ENCODE data around the gene NCBP3. TPM values are rescaled to one million over a fixed set of nuclear protein-coding genes. Genes with fewer than 3 reads are reported as not detected.

NCBP3 gene
- total RNA-seq, 1 donor from 2014 or later = 45.8 TPM

DNA sequence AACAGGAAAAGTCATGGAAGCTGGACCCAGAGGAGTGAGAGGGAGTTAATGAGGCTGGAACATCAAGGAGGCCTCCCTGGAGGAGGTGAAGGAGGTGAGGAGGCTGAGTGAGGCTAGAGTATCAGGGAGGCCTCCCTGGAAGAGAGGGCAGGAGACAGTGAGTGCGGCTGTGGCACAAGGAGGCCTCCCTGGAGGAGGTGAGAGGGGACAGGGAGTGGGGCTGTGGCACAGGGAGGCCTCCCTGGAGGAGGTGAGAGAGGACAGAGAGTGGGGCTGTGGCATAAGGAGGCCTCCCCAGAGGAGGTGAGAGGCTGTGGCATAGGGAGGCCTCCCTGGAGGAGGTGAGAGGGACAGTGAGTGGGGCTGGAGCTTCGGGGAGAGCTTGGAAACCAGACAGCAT lies 41.3 kb upstream of the NCBP3 start:
- Mint-ChIP-seq H3K27ac (ENCODE audit: unreplicated experiment) (peak overlapping the region; percentile 56), H3K4me1 (ENCODE audit: unreplicated experiment) (peaks cover 53% of the 10 kb centered on the region), H3K9me3 (ENCODE audit: unreplicated experiment) (no peaks in the 10 kb centered on the region), H3K27me3 (ENCODE audit: unreplicated experiment) (no peaks in the 10 kb centered on the region), H3K4me3 (ENCODE audit: unreplicated experiment) (no peak overlapping the region), H3K36me3 (ENCODE audit: unreplicated experiment) (no peaks in the 10 kb centered on the region)
- DNase-seq (ENCODE audit: extremely low spot score, unreplicated experiment) = no peak
- TF ChIP-seq, protein P1, sequence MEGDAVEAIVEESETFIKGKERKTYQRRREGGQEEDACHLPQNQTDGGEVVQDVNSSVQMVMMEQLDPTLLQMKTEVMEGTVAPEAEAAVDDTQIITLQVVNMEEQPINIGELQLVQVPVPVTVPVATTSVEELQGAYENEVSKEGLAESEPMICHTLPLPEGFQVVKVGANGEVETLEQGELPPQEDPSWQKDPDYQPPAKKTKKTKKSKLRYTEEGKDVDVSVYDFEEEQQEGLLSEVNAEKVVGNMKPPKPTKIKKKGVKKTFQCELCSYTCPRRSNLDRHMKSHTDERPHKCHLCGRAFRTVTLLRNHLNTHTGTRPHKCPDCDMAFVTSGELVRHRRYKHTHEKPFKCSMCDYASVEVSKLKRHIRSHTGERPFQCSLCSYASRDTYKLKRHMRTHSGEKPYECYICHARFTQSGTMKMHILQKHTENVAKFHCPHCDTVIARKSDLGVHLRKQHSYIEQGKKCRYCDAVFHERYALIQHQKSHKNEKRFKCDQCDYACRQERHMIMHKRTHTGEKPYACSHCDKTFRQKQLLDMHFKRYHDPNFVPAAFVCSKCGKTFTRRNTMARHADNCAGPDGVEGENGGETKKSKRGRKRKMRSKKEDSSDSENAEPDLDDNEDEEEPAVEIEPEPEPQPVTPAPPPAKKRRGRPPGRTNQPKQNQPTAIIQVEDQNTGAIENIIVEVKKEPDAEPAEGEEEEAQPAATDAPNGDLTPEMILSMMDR (IDR thresholded peaks at IDR 0.05) = no peak

DNA sequence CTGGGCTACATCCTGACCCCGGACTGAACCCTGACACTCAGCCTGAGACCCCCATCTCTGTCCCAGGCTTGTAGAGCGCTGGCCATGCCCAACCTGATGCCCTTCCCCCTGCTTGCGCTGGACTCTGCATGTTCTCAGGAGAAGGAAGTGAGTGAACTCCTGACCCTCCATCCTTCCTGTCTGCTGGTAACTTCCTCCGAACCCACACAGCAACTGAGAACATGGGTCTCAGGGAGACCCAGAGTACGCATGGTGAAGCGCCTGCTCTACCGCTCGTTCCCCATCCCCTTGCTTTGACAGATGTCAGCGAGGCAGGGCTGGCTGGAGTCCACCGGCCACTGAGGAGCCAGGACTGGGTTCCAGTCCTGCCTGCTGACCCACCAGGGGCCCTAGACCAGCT lies 40.7 kb upstream of the NCBP3 start:
- Mint-ChIP-seq H3K4me1 (ENCODE audit: unreplicated experiment) (peaks cover 49% of the 10 kb centered on the region), H3K36me3 (ENCODE audit: unreplicated experiment) (no peaks in the 10 kb centered on the region), H3K27me3 (ENCODE audit: unreplicated experiment) (no peaks in the 10 kb centered on the region), H3K27ac (ENCODE audit: unreplicated experiment) (peak overlapping the region; percentile 56), H3K9me3 (ENCODE audit: unreplicated experiment) (no peaks in the 10 kb centered on the region), H3K4me3 (ENCODE audit: unreplicated experiment) (no peak overlapping the region)
- DNase-seq (ENCODE audit: extremely low spot score, unreplicated experiment) = no peak
- TF ChIP-seq, protein P1 (IDR thresholded peaks at IDR 0.05) = no peak

DNA sequence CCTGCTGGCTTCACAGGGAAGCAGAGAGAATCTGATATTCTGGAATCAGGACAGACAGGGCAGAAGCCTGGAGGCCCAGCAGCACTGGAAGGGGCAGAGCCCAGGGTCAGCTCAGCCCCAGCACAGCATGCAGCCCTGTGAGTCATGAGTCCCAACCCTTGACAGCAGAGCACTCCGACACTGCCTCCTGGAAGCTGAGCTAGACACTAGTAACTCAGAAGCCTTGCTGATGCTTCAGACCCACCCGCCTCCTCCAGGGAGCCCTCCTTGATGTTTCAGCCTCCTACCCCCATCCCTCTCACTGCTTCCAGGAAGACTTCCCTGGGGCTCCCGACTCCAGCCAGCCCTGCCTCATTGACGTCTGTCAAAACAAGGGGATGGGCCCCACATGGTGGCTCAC lies 39.9 kb upstream of the NCBP3 start:
- TF ChIP-seq, protein P1 (IDR thresholded peaks at IDR 0.05) = no peak
- Mint-ChIP-seq H3K4me1 (ENCODE audit: unreplicated experiment) (peaks cover 40% of the 10 kb centered on the region), H3K36me3 (ENCODE audit: unreplicated experiment) (no peaks in the 10 kb centered on the region), H3K27ac (ENCODE audit: unreplicated experiment) (peak overlapping the region; percentile 73), H3K4me3 (ENCODE audit: unreplicated experiment) (no peak overlapping the region), H3K27me3 (ENCODE audit: unreplicated experiment) (no peaks in the 10 kb centered on the region), H3K9me3 (ENCODE audit: unreplicated experiment) (no peaks in the 10 kb centered on the region)
- DNase-seq (ENCODE audit: extremely low spot score, unreplicated experiment) = no peak

DNA sequence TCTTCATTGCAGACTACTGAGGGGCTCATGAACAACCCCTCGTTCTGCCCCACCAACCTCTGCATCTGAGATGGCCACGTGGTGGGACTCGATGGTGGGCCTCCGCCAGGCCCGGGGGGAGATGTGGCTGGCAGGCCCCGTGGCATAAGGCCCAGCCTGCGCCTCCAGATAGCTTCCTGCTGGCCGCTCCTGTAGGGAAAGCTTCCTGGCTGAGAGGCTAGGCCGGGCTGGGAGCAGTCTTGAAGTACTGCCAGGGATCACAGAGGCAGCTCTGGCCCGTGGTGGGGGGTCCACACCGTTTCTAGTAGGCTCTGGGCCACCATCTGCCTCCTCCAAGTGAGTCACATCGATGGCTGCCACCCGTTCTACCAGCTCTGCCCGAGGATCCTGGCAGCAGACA lies 39.2 kb upstream of the NCBP3 start:
- no peak for DNase-seq (ENCODE audit: extremely low spot score, unreplicated experiment)
- Mint-ChIP-seq H3K27me3 (ENCODE audit: unreplicated experiment) (no peaks in the 10 kb centered on the region), H3K9me3 (ENCODE audit: unreplicated experiment) (no peaks in the 10 kb centered on the region), H3K4me3 (ENCODE audit: unreplicated experiment) (no peak overlapping the region), H3K36me3 (ENCODE audit: unreplicated experiment) (no peaks in the 10 kb centered on the region), H3K27ac (ENCODE audit: unreplicated experiment) (no peak overlapping the region), H3K4me1 (ENCODE audit: unreplicated experiment) (peaks cover 33% of the 10 kb centered on the region)
- TF ChIP-seq, protein P1 (IDR thresholded peaks at IDR 0.05) = no peak

DNA sequence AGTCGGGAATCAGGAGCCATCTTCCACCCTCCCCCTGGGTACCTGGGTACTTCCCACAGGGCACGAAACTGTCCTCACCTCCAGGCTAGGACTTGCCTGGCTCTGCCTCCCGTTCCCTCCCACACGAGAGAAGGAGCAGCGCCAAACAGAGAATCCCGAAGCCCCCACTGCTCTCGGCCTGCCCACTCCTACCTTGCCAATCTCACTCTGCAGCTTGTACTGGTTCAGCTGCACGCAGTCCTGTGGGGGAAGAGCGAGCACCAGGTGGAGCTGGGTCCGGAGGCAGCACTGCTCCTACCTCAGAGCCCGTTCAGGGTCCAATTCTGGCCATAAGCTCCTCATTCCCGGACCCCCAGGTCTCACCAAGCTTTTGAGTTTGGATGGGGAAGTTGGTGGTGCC lies 38.1 kb upstream of the NCBP3 start:
- TF ChIP-seq, protein P1 (IDR thresholded peaks at IDR 0.05) = no peak
- Mint-ChIP-seq H3K27me3 (ENCODE audit: unreplicated experiment) (no peaks in the 10 kb centered on the region), H3K27ac (ENCODE audit: unreplicated experiment) (no peak overlapping the region), H3K9me3 (ENCODE audit: unreplicated experiment) (no peaks in the 10 kb centered on the region), H3K36me3 (ENCODE audit: unreplicated experiment) (no peaks in the 10 kb centered on the region), H3K4me1 (ENCODE audit: unreplicated experiment) (peaks cover 30% of the 10 kb centered on the region), H3K4me3 (ENCODE audit: unreplicated experiment) (no peak overlapping the region)
- DNase-seq (ENCODE audit: extremely low spot score, unreplicated experiment) = no peak

Data from osteocyte (in vitro differentiated cells).